Endothelial cell of hepatic sinusoid (primary cell): ENCODE data around the gene DLX4.

ENCODE experiments used
- in situ Hi-C: cut with HindIII; loops from 2 replicates; pipeline ENCODE4 v1.10.0; 2017; ENCODE audit warnings: low sequenced_read_pairs

The DLX4 gene

DNA sequence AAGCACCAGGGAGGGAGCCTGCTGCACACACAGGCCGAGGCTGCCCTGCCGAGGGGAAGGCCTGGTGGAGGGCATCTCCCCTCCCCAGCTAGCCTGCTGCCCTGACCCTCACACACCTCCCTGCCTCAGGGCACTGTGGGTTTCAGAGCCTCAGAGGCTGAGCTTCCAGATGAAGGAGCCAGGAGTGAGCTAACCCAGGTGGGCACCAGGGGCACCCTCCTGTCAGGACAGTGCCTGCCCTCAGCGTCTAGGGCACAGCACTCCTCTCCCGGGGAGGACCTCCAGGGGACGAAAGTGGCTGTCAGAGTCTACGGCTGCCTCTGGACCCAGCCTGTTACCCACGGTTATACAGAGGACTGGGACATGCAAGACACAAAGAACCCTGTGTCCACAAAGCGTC, 22.8 kb upstream of the DLX4 start:
- in situ Hi-C loops: no loop called here

DNA sequence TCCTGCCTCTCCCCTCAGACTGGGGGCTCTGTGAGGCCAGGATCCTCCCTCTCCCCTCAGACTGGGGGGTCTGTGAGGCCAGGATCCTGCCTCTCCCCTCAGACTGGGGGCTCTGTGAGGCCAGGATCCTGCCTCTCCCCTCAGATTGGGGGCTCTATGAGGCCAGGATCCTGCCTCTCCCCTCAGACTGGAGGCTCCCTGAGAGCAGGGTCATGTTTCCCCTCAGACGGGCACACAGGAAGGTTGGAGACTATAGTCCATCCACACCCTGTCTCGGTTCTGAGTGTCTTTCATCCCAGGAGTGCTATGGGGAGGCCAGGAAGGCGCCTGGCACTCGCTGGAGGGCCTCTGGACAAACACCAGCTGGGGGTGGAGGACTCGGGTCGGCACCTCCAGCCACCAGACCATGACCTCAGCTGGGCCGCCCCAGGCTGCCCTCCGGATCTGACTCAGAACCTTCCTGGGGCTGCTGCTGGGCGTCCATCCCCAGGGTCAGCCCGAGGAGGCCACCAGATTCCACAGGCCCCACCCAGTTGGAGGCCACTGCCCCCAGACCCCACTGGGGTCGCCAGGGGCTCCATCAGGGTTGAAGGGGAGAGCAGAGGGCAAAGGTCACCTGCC, 21.9 kb upstream of the DLX4 start:
- in situ Hi-C loops: no loop called here

DNA sequence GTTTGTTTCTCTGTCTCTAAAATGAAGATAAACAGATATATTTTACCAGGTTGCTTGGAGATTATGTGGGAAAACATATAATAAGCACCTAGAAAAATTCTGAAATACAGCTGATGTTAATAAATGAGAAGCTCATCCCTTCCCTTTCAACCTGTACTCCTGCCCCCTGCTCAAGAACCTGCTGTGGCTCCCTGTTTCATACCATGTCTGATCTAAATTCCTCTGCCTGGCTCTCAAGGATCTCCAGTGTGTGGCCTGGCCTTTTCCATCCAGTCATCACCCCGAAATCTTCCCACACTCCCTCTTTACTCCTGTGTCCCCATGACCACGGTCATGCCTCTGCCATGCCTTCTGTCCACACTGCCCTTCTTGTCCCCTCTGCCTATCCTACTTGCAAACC, 19.4 kb upstream of the DLX4 start:
- in situ Hi-C loops: no loop called here

DNA sequence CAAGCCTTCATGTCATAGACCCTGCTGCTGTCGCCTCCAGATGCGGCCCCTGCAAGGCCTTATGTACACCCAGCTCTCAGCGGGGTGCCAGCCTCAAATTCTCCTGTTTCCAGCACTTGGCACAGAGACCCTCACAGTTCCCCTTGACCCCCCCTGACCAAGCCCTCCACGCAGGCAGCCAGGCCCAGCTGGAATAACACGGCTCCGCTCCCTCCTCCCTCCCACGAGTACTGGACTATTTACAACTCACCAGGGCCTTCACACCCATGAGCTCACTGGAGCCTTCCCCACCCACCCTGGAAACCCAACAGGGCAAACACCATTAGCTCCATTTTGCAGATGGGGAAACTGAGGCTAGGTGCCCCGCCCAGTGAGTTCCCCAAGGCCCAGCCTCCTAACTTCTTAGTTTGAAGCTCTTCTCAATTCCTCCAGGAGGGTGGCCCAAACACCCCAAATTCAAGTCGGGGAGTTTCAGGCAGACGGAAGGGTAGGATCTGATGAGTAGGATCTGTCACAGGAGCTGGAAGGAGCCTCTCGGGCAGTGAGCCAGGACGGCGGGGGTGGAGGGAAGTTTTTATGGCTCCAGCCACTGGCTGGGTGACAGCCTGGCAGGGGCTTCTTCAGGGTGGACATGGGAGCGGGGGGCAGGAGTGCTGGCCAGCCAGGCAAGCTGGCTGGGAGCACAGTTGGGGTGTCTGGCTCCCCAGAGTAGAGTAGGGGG, 17.5 kb upstream of the DLX4 start:
- in situ Hi-C loops: no loop called here

DNA sequence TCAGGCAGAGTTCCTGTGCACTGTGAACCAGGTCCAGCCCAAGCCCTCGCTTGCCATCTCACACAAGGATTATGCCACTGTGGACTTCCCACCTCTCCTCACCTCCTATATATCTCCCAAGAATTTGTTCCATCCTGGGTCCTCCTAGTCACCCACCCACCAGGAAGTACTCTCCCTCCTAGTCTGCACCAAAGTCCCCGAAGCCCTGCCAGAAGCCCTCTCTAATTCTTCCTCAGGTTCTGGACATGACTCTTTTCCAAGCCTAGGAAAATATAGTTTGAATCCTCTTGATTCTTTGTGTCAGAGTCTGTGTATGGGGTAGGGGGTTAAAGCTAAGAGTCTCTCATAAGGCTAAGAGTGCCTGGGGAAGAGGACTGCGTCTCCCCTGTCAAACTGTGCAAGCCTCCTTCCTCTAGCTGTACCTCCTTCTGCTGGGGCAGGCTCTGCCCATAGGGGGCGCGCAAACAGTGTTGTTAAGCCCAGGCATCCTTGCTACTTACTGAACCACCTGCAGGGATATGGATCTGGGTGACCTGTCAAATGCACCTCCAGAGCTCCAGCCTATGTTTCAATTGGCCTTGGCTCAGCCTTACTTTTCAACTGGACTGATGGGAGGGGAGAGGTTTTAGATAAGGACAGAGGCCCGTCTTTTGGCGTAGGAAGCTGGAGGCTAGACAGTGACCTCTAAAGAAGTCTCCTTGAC, 16.6 kb upstream of the DLX4 start:
- in situ Hi-C loops: no loop called here

DNA sequence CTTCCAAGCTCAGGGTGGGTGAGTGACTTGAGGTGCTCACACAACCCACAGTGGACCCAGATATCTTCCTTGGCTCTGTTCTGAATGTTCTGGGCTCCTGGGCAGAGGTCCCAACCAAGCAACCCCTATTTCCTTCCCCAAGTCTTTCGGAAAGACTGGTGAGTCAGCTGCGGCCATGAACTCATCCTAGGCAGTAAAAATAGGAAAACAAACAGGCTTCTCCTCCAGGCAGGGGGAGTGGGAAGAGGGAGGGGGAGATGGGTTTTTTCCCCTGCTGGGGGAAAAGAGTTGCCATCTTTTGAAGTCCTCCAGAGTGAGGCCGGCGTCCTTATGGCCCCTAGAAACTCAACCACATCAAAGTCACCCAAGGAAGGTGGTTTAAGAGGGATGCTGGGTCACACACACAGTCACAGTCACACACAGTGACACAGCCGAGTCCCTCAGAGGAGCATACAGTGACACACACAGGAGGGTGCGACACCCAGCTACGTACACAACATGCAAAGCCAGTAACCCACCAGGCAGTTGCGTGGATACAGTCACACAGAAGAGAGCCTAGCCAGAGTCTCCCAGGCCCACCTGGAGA, 16.0 kb upstream of the DLX4 start:
- in situ Hi-C loops: no loop called here

DNA sequence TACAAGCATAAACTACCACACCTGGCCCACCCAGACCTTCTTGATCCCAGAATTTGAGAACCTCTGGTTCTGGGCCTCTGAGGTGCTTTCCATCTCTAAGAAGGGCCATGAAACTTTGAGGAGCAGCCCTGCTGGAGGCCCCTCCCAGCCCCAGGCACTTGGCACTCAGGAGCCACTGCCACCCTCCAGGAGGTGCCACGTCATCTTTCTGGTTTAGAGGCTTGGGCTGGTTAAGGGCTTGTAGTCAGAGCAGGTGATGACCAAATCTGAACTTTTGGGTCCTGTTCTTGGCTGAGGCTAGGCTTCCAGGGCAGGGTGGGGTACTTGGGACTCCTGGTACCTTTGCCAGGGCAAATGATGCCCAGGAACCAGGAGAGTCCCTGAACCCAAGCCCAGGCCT, 13.8 kb upstream of the DLX4 start:
- in situ Hi-C loops: loop anchor here (5.0 kb wide), 3 partner anchors 42 to 103 kb away; partner anchors contain the start of gene DLX3

DNA sequence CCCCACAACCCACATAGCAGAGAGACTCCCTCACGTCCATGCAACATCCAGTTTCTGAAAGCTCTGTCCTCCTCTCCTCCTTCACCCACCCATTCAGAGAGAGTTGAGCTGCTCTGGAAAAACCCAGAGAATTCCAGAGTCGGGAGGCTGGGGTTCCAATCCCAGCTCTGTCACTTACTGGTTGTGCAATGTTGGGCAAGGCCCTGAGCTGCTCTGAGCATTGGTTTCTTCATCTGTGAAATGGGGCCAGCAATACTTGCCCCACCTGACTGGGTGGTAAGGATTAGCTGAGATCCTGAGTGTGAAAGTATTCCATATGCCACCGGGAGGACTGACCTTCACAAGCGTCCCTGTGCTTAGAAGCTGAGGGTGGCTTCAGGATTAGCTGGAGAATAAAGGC, 12.2 kb upstream of the DLX4 start:
- in situ Hi-C loops: loop anchor here (5.0 kb wide), 3 partner anchors 41 to 104 kb away; partner anchors contain the start of gene DLX3

DNA sequence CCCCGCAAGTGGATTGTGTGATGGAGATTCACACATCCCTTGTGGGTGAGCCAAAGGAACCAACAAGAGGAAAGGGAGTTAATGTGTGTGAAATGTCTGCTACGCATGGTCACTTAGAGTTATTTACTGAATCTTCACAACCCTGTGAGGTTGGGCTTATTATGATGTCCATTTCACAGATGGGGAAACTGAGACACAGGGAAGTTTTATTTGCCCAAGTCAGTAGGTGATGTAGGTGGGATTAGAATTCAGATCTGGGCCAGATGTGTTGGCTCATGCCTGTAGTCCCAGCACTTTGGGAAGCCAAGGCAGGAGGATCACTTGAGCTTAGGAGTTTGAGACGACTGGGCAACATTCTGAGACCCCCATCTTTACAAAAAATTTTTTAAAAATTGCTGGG, 11.6 kb upstream of the DLX4 start:
- in situ Hi-C loops: loop anchor here (5.0 kb wide), 3 partner anchors 40 to 105 kb away; partner anchors contain the start of gene DLX3

DNA sequence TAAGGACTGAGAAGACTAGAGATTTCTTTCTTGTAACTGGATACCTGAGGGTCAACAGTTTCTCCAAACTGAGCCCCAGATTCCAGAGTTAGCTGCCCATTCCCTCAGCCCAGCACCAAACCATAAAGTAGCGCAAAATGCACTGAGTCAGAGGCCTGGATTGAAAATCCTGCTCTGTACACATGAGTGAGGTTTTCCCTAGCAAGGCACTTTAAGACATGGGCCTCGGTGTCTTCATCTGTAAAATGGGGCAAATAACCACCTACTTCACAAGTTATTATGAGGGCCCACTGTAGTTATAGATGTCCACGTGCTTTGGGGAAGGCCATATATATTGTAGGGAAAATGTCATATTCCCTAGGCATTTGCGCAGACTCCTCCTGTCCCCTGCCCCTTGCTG, 10.3 kb upstream of the DLX4 start:
- in situ Hi-C loops: loop anchor here (5.0 kb wide), 3 partner anchors 39 to 106 kb away; partner anchors contain the start of gene DLX3

DNA sequence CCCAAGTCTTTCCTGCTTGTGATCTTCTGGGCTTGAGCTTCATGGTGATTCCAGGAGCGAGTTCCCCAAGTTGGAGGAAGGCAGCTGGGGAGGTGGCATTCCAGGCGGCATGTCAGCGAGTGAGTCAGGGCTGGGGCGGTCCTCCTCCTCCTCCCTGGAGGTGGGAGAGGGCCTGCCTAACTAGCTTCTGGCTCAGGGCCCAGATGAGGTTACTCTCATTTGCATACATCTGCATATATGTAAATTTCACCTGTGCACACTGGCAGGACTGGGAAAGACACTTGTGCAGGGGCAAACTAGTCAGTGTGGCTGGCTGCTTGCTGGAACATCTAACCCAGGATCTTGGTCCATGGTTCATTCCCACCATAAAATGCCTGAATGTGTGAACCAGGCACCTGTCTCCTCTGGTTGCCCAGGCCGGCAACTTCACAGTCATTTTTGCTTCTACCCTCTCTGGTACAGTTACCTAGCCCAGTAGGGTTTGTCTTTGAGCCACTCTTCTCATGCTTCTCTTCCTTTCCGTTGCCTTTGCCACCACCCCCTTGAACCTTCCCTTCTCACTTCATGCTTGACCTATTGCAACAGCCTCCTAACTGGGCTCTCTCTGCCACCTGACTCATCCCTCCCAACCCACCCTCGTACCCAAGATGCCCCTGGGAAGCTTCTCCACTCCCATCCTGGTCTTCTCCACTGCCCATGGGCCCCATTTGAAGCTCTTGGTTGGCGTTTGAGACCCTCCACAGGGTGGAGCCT, 9.6 kb upstream of the DLX4 start:
- in situ Hi-C loops: loop anchor here (5.0 kb wide), 3 partner anchors 38 to 107 kb away; partner anchors contain the start of gene DLX3

DNA sequence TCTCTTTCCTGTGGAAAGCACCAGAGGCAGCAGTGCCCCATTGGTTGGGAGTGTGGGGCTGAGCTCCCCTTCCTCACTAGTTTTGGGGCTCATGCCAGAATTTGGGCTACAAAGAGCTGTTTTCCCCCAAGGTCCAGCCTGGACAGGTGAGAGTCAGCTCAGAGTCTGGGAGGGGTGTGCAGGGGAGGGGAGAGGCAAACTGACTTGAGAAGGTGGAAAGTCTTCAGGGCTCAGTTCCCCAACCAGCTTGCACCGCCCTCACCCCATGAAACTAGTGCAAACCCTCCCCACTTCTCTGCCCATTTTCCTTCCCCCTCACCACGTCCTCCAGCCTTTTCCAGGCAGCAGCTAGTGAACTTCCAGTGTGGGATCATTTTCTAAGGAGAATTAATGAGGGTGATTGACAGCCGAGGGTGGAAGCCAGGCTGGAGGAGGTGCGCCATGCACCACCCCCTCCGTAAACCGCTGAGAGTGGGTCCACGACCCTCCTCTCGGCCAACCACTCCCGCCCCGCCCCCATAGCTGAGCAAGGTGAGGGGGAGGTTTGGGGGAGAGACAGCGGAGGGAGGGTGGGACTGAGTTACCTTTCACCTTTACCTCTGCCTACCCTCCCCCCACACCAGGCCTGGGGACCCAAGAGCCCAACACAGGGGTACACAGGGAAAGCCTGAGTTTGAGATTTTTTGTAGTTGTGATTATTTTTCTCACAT, 6.2 kb upstream of the DLX4 start:
- in situ Hi-C loops: no loop called here

DNA sequence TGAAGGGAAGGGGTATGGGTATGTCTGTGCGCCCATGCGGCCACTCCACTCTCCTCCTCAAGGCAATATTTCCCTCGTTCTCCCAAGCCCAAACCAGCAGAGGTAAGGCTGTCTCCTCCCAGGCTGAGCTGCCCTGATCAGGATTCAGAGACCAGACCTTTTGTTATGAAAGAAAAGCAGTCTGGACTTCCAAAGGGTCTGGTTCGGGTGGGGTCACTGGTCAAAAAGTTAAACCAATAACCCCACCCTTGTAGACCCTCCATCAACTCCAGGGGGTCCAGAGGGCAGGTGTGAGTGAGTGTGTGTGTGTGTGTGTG, 5.7 kb upstream of the DLX4 start:
- in situ Hi-C loops: no loop called here

DNA sequence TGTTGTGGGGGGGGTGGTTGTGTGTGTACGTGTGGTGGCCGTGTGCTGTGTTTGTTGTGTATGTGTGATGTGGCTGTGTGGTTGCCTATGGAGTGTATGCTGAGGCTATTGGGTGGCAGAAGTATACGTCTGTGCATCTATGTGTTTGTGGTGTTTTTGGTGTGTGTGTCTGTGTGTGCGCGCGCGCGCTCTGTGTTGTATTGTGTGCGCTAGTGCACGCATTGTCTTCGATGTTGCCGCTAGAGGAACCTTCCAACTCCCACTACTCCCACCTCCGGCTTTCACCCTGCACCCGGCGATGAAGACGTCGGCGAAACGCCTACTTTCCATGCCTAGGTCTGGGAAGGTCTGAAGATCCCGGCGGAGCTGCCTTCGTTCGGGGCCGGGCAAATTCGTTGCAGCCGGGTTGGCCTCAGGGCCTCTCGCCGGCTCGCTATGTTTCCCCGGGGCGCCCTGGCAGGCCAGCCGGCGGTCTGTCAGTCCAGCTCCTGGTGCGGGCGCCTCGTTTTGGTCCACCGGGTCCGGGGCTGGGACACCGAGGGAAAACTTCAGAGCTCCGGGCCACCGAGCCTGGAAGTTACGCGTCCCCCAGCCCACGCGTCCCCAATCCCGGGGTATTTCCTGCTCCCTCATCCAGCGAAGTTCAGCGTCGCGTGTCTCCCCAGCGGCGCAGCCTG, 5.2 kb upstream of the DLX4 start:
- in situ Hi-C loops: no loop called here

DNA sequence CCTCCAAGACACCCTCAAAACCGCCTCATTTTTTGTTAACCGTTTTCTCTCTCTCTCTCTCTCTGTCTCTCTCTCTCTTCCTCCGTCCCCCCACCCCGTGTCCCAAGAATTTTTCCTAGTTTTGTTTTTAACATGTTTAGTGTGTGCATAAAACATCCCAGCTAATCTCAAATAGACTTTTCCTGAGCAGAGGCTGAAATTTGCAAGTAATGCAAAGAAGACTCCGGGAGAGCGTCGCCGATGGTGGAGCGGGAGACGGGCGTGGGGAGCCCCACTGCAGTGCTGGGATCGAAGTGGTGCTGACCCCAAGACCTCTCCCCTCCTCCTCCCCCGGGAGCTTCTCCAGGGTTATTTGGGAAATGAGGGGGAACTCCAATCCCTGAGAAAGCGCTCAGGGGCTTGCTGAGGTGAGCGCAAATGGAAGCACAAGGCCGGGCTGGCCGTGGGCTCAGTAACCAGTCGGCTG, 4.7 kb upstream of the DLX4 start:
- in situ Hi-C loops: no loop called here

DNA sequence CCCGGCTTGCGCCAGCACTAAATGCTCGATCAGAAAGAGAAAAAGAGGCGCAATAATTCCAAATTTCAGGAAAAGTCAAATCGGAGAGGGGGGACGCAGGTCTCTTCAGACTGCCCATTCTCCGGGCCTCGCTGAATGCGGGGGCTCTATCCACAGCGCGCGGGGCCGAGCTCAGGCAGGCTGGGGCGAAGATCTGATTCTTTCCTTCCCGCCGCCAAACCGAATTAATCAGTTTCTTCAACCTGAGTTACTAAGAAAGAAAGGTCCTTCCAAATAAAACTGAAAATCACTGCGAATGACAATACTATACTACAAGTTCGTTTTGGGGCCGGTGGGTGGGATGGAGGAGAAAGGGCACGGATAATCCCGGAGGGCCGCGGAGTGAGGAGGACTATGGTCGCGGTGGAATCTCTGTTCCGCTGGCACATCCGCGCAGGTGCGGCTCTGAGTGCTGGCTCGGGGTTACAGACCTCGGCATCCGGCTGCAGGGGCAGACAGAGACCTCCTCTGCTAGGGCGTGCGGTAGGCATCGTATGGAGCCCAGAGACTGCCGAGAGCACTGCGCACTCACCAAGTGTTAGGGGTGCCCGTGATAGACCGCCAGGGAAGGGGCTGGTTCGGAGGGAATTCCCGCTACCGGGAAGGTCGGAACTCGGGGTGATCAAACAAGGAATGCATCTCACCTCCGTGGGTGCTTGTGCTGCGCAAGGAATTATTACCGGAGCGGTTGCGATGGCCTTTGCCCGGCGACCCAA, 4.0 kb upstream of the DLX4 start:
- in situ Hi-C loops: no loop called here

DNA sequence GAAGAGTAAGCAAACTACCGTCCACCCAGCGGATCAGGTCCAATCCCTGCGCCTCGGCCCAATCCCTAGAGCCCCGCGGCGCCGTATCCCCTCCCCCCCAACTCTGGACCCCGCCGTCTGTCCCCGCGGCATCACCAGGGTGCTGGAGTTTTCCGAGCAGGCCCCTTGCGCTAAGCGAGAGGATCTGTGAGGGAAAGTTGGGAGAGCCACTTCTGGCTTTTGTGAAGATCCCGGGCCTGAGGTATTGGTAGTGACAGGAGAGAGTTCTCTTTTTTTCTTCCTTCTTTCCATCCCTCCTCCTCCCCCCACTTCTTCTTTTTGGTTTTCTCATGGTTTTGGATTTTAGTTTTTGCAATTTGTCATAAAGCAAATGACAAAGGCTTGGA, 3.5 kb upstream of the DLX4 start:
- in situ Hi-C loops: no loop called here

DNA sequence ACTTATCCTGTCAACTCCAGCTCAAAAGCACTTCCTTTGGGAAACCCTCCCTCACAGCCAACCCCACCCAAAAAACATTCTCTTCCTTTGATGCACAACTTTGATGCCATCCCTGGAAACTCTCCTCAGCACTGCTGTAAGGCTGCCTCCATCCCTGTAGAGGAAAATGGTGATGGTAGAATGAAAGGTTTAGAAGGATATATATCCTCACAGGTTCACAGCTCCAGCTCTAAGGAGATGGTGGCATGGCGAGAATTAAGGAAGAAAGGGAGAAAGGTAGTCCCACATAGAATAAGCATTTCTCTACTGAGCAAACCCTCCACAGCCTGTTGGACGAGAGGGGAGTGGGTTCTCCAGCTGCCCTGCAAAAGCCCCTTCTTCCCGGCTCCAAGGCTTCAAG, 2.2 kb upstream of the DLX4 start:
- in situ Hi-C loops: no loop called here

DNA sequence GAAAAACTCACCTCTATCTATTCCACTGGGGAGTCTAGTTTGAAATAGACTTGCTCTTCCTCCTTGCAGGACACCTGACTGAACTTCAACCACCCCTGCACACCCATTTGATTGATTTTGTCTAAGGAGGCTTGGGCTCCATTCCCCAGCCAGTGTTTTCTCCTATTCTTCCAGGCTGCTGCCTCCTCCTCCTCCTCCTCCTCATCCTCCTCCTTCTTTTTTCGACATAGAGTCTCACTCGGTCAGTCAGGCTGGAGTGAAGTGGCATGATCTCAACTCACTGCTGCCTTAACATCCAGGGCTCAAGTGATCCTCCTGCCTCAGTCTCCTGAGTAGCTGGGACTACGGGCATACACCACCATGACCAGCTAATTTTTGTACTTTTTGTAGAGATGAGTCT, 1.8 kb upstream of the DLX4 start:
- in situ Hi-C loops: no loop called here
